Activated CD4-positive, alpha-beta T cell treated with anti-CD3 and anti-CD28 coated beads for 24 hours (primary cell): ENCODE data around the gene MSMB.

ENCODE experiments used
- DNase-seq, 2 donors: peaks; one replicate each; pipeline ENCODE4 v3.0.0-alpha.2; 2020; ENCODE audit warnings: low read depth in 2 of 2

MSMB gene

DNA sequence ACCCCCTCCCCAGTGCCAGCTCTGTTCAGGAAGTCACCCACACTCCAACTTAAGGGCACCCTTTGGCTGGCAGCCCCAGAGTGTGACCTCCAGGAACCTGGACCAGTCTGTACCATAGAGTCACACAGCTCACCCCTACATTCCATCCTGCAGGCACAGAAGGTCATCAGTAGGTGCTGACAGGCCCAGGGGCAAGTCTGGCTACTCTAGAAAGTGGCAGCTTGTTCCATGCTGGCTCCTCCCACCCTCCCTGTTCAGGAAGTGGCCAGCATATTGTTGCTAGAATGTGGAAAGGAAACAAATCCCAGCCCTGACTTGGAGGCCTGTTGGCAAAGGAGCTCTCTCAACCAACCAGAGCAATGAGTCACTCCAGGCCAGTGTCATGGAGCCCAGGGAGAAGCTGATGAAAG lies 12.5 kb downstream of the MSMB start:
- DNase-seq = no peak

DNA sequence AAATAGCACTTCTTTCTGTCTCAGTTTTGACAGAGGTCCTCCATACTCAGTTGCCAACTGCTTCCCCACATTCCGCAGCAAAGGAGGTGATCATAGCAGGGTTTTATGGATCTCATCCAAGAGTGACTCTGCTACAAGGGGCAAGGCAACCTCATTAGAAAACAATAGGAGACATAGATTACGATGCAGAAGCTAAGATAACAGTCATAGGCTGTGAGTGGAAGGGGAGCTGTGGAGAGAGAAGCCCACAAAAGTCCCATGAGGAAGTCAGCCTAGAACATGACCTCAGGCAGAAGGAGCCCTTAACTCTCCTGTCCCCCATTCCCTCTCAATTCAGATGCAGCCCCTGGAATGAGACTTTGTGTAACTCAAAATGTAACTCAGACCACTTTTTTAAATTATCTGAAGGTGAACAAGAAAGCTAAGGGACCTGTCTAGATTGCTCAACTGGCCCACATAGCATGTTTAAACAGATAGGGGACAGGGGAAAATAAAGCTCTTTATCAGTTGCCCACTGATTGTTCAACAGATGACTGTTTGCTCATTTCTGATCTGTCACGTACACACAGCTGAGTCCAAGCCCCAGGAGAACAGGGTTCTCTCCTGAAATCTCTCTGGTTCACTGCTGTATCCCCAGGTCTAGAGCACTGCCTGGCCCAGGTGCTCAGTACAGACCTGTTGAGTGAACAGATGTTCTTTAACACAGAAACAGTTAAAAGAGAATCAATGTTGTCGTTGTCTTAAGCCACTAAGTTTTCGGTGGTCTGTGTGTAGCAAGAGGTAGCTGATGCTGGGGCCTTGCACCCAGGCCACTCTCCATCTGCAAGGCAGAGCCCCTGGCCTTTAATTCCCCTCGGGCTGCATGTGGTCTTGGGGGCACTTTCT lies 14.2 kb downstream of the MSMB start:
- DNase-seq = no peak

DNA sequence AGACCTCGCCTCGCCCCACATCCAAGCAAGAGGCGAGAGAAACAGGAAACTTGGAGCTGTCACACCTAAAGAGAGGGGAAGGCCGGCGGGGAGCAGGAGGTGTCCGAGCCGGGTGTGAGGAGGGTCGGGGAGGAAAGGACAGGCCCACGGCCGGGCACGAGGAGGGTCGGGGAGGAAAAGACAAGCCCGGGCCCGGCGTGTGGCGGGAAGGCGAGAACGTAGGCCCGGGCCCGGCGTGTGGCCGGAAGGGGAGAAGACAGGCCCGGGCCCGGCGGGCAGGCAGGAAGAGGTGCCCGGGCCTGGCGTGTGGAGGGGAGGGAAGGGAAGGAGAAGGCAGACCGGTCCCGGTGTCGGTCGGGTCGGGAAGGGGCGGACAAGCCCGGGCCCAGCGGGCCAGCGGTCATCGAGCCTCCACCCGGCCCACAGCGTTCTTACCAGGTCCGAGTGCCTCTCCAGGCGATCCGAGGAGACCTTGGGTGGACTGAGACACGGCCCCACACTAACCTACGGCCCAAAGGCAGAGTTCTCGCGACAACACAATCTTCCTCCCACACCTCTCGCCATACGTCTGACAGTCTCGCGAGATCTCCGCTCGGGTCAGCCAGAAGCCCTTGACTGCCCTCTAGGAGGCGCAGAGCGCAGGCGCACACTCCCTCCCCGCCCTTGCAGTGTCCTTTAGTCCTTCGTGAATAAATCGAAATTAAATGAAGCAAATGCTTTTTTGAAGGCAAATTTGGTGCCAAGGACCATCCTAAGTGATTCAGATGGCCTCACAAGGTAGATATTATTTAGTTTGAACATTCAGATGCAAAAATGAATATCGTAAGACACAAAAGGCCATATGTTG lies 15.8 kb downstream of the MSMB start, which contains the start of gene NCOA4:
Gene NCOA4, minus strand, starts transcription at position 533 of the 847 bp plus-strand sequence. CDS start 13,943 bp downstream, outside the sequence.
- peak; percentile 92 to 93 for DNase-seq

DNA sequence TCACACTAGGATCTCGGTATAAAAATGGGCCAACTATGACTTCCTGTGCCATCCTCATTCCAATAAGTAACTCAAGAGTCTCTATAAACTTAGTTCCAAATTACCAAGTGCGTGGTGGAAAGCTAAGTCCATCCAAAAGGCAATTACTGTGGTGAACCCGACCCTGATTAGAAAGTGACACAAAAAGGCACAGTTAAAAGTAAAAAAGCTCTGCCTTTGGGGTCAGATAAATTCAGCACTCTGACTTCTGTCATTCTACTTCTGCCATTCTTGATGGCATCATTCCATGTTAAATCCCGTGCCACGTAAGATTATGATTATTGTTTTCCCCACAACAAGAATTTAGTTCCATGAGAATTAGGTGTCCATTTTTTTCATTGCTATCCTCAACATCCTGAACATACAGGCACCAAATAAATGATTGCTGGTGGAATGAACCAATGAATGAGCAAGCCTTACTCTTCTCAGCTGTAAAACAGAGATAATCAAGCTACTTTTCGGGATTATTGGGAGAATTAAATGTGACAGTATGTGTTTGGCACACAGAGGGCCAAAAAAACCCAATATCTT lies 16.5 kb downstream of the MSMB start:
- DNase-seq = no peak

DNA sequence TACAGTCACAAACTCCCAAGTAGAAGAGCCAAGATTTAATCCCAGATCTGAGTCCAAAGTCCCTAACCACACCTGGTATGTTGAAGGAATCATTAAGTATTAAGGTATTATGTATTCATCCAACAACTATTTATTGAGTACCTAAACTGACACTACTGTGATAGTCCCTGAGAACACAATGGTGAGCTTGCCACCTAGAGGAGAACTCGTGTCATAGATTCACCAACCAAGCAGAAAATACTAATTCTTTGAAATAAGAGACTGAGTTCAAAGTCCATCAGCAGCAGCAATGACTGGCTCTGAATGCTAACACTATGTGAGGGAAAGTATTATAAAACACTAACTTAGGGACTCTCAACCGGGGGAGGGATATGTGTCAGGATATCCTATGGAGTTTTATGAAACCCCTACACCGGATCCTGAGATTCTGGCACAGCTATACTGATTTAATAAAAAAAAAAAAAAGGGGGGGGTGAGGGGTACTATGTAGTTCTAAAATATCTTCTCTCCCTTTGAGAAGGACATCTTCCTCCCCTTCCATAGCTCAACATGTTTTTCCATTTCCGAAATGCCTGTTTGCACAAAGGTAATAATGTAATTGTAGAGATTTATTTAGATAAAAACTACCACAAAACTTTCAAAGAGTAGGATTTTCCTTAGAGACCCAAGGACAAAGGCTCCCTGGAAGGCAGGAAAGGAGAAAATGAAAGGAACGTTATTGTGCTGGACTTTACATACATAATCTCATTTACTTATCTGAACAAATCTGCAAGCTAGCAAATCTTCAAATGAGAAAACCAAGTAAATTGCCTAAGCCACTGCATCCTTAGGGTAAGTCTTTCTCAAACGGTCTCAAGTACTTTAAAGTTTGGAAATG lies 17.2 kb downstream of the MSMB start:
- no peak for DNase-seq

DNA sequence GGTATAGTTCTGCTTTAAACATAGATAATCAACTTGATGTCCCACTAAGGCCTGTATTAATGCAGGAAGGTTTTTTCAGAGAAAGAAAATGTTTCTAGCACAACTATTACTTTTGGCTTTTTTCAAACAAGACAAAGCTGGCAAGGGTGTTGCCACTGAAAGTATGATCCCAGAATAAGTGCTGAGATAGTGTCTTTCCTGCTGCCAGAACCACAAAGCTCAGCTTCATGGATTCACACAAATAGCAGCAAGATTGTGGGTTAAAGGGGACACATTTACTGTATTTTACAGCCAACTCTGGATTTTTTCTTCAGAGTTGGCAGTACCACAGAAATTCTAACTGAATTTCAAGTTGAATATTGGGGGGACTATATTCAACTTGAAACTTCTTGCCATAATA lies 20.0 kb downstream of the MSMB start:
- DNase-seq = no peak

DNA sequence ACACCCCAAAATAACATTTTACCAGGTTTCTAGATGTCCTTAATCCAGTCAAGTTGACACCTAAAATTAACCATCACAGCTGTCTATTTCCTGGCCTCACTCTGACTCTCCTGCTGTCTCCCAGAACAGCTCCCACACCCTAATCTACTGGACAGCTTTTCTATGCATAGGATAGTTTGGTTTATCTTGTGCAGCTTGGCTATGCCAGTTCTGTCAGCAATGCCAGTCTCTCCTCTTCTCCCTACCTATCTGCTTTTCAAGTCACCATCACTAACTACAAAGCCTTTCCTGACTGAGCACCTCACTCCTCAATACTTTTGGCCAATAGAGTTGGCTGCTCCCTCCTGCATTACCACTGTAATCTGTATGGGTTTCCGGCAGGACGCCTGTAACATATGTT lies 20.7 kb downstream of the MSMB start:
- DNase-seq = no peak

DNA sequence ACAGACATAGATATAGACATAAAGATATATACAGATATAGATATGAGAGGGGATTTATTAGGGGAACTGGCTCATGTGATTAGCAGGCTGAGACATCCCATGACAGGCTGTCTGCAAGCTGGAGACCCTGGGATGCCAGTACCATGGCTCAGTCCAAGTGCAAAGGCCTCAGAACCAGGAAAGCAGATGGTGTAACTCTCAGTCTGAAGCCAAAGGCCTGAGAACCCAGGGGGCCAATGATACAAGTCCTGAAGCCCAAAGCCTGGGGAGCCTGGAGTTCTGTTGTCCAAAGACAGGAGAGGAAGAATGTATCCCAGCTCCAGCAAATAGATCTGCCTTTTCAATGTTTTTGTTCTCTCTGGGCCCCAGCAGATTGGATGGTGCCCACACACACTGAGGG lies 21.1 kb downstream of the MSMB start:
- no peak for DNase-seq

DNA sequence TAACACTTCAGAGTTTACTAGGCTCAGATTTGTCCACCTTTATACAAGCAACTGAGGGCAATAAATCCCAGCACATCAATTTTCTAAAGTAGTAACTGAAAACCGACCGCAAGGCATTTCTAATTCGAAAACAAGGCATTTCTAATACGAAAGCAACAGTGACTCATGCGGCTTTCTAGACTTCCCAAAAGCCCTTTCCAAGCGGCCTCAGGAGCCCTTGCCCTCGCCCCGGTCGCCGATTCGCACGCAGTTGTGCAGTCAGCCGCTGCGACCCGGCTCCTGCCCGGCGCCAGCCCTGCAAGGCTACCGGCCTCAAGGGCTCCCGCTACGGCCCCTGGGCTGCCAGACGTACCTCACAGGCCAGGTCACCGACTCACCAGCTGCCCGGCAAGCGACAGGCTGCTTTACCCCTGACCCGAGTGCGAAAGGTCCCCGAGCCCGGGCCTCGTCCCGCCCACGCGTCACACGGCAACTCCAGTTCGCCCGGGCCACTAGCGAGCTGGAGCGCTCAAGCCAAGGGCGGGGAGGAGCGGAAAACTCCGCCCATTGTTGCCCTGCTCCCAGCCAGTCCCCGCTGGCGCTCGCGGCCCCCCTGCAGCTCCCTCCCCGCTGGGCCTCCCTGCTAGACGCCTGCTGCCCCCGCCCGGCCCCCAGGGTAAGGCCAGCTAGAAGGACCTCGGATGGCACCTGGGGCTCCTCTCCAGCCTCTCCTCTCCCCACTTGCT lies 22.9 kb downstream of the MSMB start:
- DNase-seq = peak; percentile 49 to 75

DNA sequence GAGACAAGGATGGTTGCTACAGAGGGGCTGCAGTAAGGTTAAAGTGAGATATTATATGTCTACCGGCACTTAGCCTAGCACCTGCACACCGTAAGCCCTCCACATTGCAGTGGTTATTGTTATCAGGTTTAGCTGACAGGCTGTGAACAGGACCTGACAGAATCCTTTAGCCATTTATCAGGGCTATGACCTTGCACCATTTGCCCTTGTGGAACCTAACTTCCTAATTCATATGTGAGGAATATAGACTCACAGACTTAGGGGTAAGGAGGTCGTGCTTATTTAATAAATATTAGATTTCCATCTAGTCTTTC lies 25.8 kb downstream of the MSMB start:
- no peak for DNase-seq

DNA sequence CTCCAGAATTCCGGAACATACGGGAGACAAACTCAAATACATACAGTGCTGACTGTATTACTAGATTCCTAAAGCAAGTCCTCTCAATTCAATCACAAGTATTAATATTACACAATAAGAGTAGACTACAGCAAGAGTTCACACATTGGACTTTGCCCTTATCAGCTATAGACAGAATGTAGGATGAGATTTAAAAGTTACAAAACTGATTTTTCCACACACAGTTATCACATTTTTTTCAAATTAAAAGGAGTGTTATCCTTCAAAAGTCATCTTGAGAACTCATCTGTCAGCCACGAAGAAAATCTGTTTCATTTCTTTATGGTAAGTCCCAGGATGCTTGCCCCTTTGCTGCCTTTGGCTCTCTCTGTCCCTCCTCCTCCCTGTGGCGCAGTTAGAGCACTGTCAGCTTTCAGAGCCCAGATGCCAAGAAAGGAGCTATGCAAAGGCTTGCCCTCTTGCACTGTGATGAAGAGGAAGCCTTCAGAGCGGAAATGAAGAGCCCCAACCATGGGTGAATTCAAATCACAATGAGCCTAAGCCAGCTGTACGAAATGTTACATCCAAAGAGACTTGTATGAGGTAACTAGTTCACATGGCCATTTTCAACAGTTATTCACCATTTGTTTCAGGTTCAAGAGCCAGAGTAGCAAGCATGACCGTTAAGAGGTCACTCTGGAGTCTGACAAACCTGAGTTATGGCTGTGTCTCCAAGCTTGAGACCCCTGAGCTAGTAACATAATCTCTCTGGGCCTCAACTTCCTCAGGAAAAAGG lies 26.3 kb downstream of the MSMB start:
- DNase-seq = no peak

DNA sequence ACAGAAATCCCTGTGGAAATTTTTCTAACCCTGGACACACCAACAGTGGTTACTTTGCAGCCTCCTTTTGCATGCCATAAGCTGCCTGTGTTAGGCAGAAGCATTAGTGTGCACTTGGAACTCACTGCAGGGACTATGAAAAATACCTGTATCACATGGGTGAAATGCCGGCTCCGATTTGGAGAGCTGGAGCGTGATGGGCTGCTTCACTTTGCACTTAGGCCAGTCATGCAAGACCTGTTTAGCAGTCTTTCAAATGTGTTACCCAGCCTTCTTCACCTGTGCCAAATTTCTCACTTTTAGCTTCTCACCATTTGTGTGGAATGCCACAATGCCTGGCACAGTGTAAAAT lies 26.9 kb downstream of the MSMB start:
- DNase-seq = no peak

DNA sequence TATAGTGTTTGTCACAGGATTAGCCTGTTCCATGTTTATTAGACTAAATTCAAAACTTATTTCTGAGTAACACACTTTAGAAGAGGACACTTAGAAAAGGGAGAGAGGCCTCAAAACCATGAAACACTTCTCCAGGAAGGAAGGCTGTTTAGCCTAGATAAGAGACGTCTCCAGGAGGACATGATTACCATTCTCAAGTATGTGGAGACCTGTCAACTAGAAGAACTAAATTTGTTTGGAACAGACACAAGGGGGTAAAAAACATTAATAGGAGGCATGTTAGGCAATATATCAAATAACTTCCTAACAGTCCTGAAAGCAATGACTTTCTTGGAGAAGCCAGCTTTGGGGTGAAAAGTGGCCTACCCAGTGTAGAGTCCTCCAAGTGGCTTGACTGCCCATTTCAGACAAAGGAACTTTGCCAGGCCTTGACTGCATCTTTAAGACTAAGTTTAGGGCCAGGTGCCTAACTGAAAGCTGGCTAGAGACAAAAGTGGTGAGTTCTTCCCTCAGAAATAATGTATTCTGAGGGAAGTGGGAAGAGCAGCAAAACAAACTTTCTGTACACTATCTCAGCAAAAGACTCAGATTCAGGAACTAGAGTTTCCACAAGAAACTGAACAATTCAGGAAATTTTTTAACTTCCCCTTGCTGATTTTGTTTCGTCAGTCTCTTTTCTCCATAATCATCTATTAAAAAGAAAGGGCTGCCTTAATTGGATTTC lies 27.5 kb downstream of the MSMB start:
- no peak for DNase-seq

DNA sequence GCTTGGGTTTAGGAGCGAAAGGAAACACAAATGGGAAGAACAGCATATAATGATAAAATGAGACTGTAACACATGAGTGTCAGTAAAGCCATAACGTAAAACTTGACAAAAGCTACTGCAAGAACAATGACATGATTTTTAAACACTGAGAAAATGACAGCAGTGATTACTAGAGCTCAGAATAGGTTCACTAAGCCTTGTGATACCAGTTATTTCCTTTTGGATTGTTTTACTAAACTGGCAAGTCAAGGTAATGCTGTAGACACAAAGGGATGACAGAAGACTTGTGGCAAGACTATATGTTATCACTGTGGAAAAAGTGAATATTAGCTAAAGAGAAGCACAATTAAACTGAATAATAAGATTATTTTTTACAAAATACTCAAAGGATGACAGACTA lies 28.3 kb downstream of the MSMB start:
- no peak for DNase-seq

DNA sequence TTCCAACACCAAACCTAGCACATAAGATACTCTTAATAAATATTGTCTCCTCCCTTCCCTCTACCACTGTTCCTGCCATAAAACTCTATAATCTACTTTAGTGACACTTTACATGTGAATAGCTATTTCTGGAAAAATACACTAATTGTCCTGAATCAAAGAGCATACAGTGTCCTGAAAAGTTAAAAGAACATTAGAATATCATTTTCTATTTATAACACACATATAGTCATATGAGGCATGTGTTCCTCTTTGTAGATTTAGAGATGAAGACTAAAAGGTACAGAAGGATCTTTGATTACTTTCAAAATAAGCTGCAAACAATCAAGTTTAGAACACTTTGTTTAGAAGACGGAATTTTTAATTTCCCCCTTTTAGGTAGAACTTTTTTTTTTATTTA lies 29.3 kb downstream of the MSMB start:
- no peak for DNase-seq

DNA sequence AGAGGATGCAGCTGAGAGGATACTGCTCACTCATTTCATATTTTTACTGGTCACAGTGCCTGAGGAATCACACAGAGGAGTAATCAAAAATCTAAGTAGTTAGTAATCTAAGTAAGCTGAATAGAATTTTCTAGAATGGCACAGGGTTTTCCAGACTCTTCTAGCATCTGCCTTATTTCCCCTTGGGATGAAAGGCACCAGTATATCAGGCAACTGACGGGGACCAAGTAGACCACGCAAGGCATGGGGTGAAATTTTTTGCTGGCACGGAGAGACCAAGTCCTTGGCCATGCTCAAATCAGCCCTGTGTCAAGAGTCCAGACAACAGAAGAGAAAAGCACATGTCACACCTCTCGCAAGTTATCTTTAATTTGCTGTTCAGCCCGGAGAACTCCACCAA lies 29.9 kb downstream of the MSMB start:
- DNase-seq = no peak

DNA sequence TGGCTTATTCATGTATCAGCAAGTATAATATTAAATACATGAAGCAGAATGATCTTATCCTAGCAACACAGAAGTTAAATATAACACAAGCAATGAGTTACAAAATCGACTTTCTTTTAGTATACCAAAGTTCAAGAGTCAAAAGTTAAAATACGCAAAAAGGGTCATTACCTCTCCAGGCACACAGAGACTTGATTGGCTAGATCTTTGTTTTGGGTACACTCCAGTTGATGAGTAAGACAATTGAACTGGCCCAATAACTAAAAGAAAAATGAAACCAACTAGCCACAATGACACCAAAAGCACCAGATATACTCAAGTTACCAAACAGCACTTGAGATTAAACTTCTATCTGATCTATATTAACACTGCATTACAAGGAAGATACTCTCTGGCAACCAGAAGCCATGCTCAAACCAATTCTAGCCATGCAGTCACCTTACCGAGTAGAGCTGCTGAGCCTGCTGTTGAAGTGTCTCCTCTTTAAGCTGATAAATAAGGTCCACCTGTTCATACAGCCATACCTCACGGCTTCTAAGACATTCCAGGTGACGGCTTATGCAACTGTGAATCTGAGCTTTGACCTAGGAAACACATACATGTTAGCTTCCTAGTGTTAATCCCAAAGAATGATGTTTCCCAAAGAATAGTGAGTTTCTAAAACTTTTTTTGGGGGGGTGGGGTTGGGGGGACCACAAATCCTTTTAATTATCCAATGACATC lies 31.2 kb downstream of the MSMB start:
- DNase-seq = no peak

DNA sequence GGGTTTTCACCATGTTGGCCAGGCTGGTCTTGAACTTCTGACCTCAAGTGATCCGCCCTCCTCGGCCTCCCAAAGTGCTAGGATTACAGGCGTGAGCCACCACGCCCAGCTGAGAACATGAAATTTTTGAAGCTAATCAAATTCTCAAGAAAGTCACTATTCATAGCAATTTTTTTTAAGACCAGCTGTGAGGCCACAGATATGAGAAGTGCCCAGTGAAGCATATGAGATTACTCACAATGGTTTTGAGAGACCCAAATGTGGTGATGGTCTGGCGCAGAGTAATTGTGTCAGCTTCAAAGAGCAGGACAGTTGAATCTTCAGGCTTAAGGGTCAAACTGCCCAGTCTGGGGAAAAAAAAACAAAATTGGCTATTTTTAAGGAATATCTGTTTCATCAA lies 31.9 kb downstream of the MSMB start:
- no peak for DNase-seq

DNA sequence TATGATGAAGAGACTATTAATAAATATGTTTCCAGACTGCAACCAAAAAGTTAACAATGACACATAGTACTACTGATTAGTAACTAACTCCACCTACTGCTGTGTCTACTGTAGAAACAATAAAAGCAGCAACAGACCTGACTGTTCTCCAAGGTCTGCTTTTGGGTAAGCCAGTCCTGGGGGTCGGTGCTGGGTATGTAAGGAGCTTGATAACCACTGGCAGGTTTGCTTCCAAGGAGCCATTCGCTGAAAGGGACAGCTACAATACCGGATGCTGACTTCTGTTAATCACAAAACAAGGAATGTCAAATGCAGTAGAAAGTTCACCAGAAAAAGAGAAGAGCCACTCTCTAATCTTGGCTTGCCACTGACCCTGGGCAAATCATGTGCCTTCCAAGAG lies 33.3 kb downstream of the MSMB start:
- no peak for DNase-seq
